Mesenteric fat pad (tissue), 1 donor: ENCODE data around the gene HOGA1. TPM values are rescaled to one million over a fixed set of nuclear protein-coding genes. Genes with fewer than 3 reads are reported as not detected.

Experiments used
- DNase-seq: peaks from one replicate; pipeline ENCODE4 v3.0.0-alpha.2; 2020; ENCODE audit warnings: low spot score
- total RNA-seq: library from RNA; stranded (reverse); fragmentation: NEBNext Ultra II Directional; extraction: Animal tissue kit (Norgen Biotek cat#: 25700); gene quantifications from one replicate; pipeline ENCODE4 v1.2.1, GENCODE V29; 2021
- donor health status: DM: yes; HTN: yes; CAD: no.

HOGA1 gene
- total RNA-seq, 1 donor from 2014 or later, result 3.8 TPM

DNA sequence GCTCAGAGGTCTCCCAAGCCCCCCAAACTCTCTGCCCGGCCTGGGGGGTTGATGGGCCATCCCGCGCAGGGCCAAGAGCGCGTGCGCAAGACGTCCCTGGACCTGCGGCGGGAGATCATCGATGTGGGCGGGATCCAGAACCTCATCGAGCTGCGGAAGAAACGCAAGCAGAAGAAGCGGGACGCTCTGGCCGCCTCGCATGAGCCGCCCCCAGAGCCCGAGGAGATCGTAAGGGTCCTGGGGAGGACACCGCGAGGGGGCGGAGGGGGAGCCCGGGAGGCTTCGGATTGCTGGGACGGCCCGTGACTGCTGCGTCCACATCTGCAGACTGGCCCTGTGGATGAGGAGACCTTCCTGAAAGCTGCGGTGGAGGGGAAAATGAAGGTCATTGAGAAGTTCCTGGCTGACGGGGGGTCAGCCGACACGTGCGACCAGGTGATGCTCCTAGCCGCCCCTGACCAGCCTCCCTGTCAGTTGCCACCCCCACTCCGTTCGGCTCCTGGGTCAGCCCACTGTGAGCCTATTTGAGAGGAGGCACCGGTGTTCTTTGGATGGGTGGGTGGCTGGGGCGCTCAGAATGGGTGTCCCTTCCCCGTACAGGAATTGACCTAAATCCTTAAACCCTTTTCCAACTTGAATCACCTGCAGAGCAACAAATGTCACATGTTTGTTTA lies 5.9 kb upstream of the HOGA1 start:
- no peak for DNase-seq

DNA sequence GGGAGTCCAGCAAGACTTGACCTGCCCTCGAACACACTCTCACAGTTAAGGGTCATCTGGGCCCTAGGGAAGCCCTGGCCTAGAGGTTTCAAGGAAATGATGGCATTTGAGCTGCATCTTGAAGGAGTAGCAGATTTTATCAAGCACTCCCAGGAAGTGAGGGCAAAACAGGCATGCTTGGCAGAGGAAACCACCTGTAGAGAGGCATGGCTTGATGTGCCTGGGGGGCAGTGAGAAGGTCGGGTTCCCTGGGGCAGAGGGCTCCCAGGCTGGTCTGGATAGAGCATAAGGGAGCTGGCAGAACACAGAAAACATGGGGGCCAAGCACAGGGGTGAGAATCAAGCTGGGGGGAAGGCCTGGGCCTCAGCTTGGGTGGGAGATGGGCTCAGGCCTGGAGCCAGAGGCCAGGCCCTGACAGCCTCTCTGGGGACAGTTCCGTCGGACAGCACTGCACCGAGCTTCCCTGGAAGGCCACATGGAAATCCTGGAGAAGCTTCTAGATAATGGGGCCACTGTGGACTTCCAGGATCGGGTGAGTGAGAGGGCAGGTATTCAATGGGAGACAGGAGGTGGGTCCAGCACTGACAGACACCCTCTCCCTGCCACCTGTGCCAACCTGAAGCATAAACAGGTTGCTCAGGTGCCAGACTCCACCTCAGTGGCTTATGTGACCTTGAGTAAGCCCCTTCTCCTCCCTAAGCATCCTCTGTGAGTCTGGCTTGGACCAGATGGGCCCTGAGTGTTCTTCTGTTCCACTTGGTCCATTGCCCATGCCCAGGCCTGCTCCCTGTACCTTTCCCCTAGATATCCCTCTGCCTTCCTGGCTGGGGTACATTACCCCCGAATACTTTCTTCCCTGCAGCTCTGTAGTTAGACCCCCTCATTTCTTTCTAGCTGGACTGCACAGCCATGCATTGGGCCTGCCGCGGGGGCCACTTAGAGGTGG lies 3.5 kb upstream of the HOGA1 start:
- no peak for DNase-seq

DNA sequence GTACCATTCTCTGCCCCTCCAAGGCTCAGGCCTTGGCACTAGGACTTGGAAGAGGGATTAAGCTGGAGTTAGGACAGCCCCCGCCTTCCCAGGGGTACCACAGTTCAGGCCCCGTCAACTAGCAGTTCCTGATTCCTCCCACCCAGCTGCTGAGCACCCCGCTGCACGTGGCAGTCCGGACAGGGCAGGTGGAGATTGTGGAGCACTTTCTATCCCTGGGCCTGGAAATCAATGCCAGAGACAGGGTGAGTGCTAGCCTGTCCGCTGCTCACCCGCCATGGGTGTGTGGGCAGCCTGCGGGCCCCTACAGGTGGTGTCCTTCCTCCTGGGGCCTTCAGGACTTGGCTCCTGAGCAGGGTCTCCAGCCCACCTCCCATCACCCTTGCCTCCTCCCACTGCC lies 2.0 kb upstream of the HOGA1 start:
- DNase-seq, result no peak

DNA sequence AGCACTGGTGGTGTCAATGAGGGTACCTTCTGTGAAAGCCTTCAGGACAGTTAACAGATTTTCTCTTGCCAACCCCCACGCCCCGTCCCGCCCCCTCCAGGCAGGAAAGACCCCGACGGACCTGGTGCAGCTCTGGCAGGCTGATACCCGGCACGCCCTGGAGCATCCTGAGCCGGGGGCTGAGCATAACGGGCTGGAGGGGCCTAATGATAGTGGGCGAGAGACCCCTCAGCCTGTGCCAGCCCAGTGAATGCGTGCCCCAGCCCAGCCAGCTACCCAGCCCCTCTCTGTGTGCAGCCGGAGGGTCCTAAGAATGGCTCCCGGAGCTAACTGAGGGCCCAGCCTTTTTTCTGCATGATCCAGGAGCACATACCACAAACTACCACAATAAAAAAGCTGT lies 713 bp upstream of the HOGA1 start:
- DNase-seq, result no peak

DNA sequence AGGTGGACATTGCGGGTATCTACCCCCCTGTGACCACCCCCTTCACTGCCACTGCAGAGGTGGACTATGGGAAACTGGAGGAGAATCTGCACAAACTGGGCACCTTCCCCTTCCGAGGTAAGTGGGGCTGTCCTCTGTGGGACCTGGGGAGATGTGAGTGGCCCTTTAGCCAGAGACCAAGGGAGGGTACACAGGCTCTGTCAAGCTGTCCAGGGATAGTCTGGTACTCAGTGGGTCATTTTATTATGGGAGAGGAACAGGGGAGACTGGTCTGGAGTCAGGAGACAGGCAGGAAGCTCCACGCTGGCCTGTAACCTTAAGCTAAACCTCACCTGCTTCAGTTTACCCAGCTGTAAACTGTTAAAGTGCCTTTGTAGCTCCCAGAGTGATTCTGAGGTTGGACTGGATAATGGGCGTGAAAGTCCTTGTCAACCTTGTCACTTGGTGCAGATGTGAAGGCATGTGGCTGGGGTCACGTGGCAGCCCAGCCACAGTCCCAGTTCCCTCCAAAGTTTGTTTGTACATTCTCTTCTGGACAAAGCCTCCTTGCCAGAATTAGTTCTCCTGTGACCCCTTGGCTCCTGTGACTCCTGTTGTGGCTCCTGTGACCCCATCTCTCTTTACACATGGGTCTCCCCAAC lies 729 bp downstream of the HOGA1 start:
- DNase-seq, result no peak

DNA sequence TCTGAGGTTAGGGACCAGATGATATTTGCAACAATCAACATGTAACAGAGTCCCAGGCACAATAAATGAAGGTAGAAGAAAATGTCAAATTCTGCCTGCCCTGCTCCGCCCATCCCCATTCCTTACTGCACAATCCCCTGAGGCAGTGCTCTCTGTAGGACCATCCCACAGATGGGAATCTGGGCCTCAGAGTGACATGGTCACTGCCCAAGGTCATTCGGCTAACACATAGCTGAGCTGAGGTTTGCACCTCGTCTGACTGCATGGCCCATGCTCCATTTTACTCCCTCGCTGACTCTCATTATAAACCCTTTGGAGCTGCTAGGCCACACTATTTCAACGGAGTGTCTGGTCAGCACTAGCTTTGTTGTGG lies 1.2 kb downstream of the HOGA1 start:
- no peak for DNase-seq

DNA sequence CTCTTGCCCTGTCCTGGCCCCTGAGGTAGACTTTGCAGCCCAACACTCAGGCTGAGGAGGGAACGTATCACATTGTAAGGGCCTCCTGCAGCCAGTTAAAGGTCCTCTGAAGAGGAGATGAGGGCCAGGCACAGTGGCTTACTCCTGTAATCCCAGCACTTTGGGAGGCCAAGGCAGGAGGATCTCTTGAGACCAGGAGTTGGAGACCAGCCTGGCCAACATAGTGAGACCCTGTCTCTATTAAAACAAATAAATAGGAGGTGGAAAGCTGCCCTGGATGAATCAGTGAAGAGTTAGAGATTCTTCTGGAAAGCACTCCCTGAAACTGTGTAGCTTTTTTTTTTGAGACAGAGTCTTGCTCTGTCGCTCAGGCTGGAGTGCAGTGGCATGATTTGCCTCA lies 3.0 kb downstream of the HOGA1 start:
- DNase-seq, result no peak

DNA sequence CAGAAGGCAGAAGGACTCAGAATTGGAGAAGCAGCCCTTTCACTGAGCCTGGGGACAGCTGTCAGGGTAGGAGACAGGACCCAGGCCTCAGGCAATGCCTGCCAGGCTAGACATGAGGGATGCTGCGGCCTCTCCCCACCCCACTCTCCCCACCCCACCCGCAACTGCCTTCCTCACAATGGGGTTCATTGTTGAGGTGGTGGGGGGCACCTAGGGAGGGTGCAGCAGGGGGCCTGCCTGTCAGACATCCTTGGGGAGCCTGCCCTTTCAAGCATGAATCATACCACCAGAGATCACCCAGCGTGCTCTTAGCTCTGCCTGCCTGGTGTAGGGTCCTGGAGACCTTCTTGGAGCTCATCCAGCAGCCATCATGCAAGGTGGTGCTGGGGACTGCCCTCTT lies 5.3 kb downstream of the HOGA1 start, which contains the start of gene C10orf62:
Gene C10orf62 (plus strand): TSS at position 243 of the 400 bp plus-strand sequence. CDS start 177 bp downstream, outside the sequence.
- no peak for DNase-seq

DNA sequence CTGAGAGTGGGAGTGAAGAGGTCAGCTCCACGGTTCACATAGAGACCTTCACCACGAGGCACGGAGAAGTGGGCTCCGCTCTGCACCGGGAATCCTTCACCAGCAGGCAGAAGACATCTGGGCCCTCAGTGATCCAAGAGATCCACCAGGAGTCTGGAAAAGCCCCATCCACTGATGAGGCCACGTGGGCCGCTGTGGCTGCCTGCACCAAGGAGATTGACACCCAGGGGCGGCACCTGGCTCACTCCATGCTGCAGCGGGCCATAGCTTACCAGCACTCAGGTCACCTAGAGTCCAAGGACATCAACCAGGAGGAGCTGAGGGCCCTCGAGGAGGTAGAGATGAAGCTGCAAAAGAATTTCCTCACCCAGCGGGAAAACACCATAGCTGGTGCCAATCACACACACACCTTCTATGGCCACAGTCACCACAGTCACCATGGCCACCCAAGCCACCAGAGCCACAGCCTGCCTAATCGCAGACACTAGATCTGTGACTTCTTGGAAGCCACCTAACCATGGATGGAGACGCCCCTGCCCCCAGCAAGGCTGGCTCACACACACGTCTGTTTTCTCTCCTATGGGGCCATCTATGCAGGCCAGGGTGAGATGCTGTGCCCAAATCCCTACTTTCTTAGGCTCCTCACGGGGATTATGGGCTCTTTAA lies 6.0 kb downstream of the HOGA1 start:
- DNase-seq, result no peak

DNA sequence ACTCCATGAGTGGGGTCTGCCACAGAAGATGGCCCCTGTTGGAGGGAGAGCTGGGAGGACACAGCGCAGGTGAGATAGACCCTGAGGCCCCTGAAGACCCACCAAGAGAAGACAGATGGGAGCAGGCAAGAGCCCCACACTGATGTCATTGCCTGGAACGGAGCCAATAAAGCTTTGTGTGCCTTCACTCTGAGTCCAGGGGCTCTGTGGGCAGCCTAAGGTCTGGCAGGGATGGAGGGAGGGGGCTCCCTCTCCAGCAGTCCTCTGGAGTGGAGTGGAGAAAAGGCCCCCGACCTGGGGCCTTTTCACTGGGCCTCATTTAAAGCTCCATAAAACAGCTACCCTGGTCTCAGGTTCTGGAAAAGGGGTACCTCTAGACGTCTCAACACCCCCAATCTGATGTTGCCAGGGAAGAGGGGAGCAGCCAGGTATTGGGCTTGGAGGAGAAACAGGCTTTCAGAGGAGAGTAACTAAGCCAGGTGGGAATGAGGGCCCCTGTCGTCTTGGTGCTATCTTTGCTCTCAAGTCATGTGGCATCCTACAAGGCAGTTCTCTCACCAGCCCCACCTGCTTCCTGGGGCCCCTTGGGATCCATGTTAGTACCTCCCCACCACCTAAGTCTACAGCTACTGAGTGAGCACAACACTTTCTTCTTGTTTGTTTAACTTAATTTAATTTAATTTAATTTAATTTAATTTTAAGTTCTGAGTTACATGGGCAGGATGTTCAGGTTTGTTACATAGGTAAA lies 6.7 kb downstream of the HOGA1 start:
- DNase-seq, result no peak

DNA sequence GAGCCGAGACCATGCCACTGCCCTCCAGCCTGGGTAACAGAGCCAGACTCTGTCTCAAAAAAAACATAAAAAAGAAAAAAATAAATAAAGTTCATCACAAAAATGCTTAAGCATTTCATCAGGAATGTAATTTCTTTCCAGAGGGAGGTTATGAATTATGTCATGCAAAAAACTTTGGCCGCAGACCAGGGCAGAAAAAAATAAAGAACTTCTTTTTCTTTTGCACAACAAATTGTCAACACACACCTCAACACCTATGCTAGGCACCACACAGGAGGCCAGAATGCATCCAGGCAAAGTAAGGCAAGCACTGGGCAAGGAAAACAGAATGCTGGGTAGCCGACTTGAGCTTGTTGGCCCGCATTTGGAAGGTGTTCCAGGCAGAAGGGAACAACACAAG lies 9.2 kb downstream of the HOGA1 start:
- DNase-seq, result no peak

DNA sequence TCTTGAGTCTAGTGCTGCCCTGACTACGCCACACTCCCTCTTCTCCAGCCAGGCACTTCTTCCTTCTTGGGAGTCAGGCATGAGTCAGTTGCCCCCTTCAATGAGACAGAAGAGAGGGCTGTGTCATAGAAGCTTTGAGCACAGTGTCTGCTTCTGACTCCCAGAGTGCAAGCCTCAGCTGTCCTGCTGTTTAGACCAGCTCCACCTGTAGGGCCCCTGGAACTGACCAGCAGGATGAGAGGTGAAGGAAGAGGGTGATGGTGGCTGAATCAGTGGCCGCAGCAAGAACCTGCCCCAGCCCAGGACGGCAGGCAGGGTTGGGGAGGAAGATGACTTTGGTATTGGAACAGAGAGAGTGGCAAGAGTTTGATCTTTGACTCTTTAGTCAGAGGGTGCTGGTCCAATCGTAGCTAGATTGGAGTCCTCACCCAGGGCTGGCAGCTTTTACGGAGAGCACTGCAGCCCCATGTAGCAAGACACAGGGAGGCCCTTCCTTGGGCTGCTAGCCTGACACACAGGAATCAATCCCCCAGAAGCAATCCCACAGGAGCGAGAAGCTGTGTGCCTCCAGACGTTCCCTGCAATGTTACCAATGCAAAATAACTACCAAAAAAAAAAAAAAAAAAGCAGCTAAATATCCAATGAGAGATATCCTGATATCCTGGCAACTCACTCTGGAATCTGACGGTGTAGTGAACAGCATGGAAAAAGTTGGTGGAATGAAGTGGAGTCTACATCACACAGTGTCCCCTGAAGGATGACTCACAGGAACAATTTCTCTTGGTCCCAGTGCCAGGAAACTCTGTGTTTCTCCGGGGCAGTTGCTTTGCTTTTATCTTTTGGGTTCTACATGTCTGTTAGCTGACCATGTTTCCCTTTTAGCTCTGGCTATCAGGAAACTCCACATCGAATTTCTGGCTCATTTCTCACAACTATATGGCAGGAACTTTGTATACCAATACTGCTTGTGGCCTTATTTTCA lies 12.2 kb downstream of the HOGA1 start:
- DNase-seq, result no peak

DNA sequence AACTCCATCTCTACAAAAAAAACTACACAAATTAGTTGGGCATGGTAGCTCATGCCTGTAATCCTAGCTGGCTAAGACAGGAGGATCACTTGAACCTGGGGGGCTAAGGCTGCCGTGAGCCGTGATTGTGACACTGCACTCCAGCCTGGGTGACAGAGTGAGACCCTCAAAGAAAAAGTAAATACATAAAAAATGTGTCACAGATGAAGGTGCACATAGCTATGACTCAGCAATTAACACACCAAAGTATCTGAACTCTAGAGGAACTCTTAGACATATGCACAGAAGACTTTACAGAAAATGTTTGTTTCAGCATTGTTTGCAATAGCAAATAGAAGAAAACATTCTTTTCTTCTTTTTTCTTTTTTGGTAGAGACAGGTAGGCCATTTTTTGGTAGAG lies 13.6 kb downstream of the HOGA1 start:
- DNase-seq, result no peak

DNA sequence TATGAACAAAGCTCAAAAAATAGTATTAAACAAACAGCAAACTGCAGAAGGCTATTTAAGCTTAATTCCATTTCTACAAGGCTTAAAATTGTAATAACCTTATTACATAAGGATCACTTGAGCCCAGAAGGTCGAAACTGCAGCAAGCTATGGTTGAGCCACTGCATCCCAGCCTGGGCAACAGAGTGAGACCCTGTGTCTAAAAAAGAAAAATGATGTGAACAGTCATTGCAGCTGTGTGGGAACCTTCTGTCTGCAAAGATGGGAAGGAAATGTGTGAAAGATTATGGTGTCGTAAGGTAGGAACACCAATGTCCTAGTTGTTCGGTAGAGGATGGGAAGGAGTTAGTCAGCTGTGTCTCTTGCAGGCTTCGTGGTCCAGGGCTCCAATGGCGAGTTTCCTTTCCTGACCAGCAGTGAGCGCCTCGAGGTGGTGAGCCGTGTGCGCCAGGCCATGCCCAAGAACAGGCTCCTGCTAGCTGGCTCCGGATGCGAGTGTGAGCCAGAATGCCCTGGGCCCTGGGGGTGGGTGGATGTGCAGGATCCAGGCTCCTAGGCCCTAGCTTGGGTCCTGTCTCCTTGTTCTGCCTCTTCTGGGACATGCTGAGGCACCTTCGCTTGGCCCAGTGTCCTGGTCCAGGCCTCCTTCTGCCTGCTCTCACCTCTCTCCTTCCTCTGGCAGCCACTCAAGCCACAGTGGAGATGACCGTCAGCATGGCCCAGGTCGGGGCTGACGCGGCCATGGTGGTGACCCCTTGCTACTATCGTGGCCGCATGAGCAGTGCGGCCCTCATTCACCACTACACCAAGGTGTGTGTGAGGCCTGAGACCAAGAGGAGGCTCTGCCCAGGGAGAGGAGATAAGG lies 14.4 kb downstream of the HOGA1 start:
- no peak for DNase-seq

DNA sequence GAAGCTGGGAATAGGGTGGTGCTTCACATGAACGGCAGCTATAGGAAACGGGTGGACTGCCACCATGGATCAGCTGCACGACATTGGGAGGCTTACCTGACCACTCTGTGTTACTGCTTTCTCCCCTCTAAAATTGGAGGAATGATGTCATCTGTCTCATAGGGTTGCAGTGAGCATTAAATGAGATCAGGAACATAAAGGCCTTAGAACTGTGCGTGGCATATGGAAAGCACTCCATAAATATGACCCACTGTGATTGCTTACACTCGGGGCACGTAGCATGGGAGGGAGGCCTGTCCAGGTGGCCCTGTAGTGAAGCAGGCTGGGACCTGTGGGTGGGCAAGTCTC lies 15.1 kb downstream of the HOGA1 start:
- no peak for DNase-seq

DNA sequence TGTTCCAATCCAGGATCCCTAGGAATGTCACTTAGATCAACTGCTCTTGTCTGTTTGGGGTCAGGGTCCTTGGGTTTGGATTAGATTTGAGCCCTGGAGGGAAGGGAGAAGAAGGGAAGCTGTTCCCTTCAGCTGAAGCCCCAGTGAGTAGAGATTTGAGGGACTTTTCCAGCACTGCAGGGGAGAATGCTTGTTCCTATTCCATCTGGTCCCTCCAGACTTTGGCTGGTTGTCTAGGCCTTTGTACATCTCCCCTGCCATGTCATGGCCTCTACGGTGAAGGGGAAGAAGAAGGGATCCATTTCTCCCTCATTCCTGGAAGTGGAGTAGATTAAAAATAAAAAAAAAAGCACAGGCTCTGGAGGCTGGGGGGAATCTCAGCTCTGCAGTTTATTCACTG lies 16.4 kb downstream of the HOGA1 start:
- no peak for DNase-seq

DNA sequence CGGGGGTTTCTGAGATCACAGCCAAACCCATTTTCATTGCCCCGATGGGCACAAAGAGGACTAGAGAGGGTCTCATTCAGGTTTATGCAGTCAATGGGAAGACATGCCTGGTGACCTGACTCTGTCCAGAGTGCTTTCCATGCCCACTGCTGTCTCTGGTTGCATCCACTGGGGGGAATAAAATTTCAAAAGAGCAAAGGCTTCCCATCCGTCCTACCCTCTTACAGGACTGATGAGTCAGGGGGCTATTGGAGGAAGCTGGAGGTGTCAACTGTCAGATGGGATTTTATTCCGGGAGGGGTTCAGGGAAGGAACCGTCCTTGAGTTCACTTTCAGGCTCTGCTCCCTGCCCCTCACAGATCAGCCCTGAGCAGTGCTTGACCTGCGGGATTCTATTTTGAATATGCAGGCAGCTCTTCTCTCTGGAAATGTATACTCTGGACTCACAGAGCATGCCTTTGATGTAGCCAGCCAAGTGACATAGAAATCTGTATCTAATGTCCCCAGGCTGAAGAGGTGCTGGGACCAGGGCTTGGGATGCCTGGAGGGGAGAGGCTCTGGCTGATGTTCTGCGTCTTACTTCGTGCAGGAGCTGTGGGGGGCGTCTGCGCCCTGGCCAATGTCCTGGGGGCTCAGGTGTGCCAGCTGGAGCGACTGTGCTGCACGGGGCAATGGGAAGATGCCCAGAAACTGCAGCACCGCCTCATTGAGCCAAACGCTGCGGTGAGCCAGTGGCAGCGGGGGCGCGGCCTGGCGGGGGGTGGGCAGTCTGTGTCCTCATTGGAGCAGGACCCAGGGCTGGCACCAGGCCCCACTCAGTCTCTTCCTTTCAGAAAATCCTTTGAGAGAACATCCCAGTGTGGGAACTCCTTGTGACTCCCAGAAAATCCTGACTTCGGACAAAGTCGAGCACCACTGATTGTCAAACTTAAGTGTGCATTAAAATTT lies 17.4 kb downstream of the HOGA1 start:
- DNase-seq, result no peak
